Fibroblast of mammary gland (primary cell): ENCODE measurements around the gene COL13A1.

Experiments used
- DNase-seq: peaks from one replicate; pipeline ENCODE4 v3.0.0-alpha.2; 2010; ENCODE audit warnings: low read depth
- H3K4me3 ChIP-seq: 2 replicates; pipeline ENCODE4 v1.5.1; 2011; ENCODE audit warnings: low read depth, mild to moderate bottlenecking, low read length, moderate library complexity; ENCODE audit not compliant: control insufficient read depth
- TF ChIP-seq, protein P1 (sequence below): conservative IDR thresholded peaks from 2 replicates; pipeline ENCODE4 v1.5.1; 2011; ENCODE audit warnings: low read depth, low read length, inconsistent platforms; ENCODE audit not compliant: control insufficient read depth, insufficient read depth

COL13A1 gene

DNA sequence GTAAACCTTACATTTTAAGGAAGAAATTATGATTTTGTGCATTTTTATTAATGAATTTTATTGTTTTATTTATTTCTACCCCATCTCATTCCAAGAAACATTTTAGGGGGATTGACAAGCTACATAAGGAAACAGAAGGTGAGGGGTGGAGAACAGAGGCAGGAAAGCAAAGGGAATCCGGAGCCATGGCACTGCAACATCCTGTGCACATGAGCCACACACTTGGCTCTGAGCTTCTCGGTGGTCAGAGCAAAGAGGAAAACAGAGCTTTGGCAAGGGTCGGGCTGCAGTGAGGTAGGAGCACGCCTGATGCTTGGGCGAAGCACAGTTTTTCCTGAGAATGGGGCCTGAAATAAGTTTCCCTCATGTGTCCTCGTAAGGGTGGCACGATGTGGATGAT, 68.9 kb downstream of the COL13A1 start:
- TF ChIP-seq, protein P1, sequence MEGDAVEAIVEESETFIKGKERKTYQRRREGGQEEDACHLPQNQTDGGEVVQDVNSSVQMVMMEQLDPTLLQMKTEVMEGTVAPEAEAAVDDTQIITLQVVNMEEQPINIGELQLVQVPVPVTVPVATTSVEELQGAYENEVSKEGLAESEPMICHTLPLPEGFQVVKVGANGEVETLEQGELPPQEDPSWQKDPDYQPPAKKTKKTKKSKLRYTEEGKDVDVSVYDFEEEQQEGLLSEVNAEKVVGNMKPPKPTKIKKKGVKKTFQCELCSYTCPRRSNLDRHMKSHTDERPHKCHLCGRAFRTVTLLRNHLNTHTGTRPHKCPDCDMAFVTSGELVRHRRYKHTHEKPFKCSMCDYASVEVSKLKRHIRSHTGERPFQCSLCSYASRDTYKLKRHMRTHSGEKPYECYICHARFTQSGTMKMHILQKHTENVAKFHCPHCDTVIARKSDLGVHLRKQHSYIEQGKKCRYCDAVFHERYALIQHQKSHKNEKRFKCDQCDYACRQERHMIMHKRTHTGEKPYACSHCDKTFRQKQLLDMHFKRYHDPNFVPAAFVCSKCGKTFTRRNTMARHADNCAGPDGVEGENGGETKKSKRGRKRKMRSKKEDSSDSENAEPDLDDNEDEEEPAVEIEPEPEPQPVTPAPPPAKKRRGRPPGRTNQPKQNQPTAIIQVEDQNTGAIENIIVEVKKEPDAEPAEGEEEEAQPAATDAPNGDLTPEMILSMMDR = no peak
- no peak for DNase-seq
- no peak overlapping the region for H3K4me3 ChIP-seq

DNA sequence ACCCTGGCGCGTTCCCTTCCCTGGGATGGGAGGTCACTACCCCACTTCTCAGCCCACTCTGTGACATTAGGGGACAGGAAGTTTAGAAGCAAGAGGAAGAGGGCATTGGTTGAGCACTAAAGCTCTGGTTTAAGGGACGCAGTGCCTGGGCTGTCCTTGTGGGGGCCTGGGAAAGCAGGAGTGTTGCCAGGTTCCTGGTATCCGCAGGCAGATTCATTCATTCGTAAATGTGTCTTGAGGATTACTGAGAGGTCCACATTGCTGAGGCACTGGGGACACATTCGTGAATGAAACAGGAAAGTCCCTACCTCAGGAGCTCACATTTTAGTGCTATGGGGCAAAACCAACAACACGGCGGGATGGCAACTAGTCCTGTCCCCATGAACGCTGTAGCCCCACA, 69.4 kb downstream of the COL13A1 start:
- TF ChIP-seq, protein P1 = no peak
- H3K4me3 ChIP-seq = no peak overlapping the region
- DNase-seq = no peak

DNA sequence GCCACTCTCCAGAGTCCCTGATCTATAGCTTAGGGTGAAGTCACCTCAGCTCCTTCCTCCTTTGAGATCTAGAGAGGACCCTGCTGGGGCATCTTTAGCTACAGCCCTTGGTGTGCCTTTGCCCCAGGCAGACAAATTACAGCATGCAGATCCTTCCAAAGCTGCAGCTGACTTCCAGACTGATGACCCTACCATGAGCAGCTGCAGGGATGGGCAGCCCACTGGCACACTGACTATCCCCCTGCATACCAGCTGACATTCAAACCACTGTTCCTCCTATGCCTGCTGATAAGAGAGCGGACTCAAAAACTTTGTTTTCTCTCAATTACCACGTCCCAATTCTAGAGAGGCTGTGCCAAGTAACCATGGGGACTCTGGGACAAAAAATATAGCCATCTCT, 70.6 kb downstream of the COL13A1 start:
- no peak for DNase-seq
- no peak overlapping the region for H3K4me3 ChIP-seq
- TF ChIP-seq, protein P1 = no peak

DNA sequence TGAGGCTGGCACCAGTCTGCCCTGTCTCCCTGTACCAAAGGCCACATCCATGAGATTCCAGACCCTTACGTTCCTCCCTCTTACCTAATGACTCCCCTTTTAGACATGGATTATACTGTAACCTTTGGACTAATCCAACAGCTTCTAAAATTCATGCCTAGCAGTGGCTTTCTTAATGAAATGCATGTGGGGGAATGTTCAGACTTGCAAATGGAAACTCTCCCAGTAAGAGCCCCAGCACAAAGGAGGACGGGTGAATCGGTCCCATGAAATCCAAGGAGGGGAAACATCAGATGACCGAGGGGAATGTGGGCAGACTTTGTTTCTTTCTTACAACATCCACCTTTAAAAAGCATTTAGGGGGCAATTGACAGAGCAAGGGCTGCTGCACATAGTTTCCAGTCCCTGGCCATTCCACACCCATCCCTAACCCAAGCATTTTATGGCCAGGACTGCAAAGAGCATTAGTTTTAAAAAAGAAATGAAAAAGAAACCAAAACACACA, 71.5 kb downstream of the COL13A1 start:
- DNase-seq = no peak
- H3K4me3 ChIP-seq = no peak overlapping the region
- TF ChIP-seq, protein P1 = no peak

DNA sequence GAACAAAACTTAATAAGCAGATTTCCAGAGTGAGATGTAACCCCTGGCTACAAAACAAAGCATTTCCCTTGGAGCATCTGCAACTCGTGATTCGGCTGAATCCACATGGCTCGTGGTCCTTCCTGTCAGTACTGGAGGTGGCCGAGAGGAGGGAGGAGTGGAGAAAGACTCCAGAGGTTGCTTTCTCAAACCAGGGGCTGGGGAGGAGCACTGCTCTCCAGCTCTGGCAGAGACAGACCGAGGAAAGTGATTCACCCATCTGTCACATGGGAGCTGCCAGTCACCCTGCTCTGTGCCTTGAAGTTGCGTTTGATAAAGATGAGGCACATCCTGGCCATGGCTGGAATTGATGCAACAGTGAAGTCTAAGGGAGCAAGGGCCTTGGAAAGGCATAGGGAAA, 72.7 kb downstream of the COL13A1 start:
- DNase-seq = peak; percentile 79
- H3K4me3 ChIP-seq = no peak overlapping the region
- TF ChIP-seq, protein P1 = no peak

DNA sequence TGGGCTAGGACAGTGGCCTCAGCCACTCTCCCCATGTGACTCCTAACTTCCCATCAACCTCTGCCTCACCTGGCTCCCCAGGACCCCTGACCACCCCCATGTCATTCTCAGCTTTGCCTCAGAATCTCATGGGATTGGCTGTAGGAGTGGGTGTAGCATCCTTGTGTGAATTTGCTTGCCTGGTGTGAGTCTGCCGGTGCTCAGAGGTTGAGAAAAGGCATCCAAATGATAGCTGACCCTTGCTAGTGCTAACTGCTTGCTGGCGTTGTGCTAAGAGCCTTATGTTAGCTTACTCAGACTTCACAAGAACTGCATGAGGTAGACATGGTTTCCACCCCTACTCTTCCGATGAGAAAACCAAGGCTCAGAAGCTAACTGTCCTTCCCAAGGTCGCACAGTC, 74.2 kb downstream of the COL13A1 start:
- H3K4me3 ChIP-seq = no peak overlapping the region
- no peak for DNase-seq
- TF ChIP-seq, protein P1 = no peak

DNA sequence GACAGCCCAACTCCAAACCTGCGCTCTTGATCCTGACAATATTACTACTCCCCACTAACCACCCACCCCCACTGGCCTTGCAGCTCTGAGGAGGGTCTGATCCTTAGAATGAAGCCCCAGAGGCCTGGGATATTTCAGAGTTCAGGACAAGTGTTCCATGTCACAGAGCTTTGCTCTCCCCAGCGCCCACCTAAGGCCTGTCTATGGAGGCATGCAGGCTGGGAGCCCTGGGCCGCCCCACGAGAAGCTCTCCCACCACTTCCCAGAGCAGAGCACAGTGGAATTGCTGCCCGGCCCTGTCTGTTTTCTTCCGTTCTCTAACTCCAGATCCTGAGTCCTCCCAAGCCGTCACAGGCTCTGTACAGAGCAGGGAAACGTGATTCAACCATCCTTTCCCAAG, 74.6 kb downstream of the COL13A1 start:
- DNase-seq = no peak
- no peak overlapping the region for H3K4me3 ChIP-seq
- TF ChIP-seq, protein P1 = no peak
